Measurements from ENCODE around the gene JOSD1. TPM values are rescaled to one million over a fixed set of nuclear protein-coding genes. Genes with fewer than 3 reads are reported as not detected.

The JOSD1 gene
- total and polyA plus RNA-seq, 7 experiments from 2014 or later, result 7.4 to 175 (median 65.7) TPM

Other genes starting within 250 kb of the JOSD1 start
- not detected for gene KCNJ4, start 245.7 kb downstream of the JOSD1 start, total RNA-seq
- not detected for gene KCNJ4, start 245.7 kb downstream of the JOSD1 start, polyA plus RNA-seq
- gene KDELR3, start 232.8 kb downstream of the JOSD1 start, total RNA-seq, result under 1 TPM in 1 of 5 experiments, not detected in 4; 0.80 TPM
- not detected for gene KDELR3, start 232.8 kb downstream of the JOSD1 start, polyA plus RNA-seq
- 1,000 to 10,000 TPM in 2 of 5 experiments, 100 to 1,000 TPM in 3; 478 to 1,097 (median 684) TPM for gene DDX17, start 194.6 kb downstream of the JOSD1 start, total RNA-seq
- gene DDX17, start 194.6 kb downstream of the JOSD1 start, polyA plus RNA-seq, result 10 to 100 TPM; 37.7 to 43.4 TPM
- 1 to 10 TPM in 1 of 5 experiments, under 1 TPM in 3, not detected in 1; 0.32 to 7.4 (median 0.65) TPM for gene DMC1, start 130.8 kb downstream of the JOSD1 start, total RNA-seq
- under 1 TPM in 1 of 2 donors, not detected in 1; 0.13 TPM for gene DMC1, start 130.8 kb downstream of the JOSD1 start, polyA plus RNA-seq
- gene FAM227A, start 44.6 kb downstream of the JOSD1 start, total RNA-seq, result 1 to 10 TPM in 1 of 5 experiments, under 1 TPM in 3, not detected in 1; 0.05 to 1.0 (median 0.30) TPM
- gene FAM227A, start 44.6 kb downstream of the JOSD1 start, polyA plus RNA-seq, result not detected
- gene CBY1, start 44.3 kb downstream of the JOSD1 start, total RNA-seq, result 10 to 100 TPM; 12.2 to 39.9 (median 15.2) TPM
- 10 to 100 TPM in 1 of 2 donors, 1 to 10 TPM in 1; 8.1 to 11.2 TPM for gene CBY1, start 44.3 kb downstream of the JOSD1 start, polyA plus RNA-seq
- 10 to 100 TPM; 45.0 to 92.4 (median 50.6) TPM for gene TOMM22, start 19.0 kb downstream of the JOSD1 start, total RNA-seq
- 10 to 100 TPM; 47.3 to 53.1 TPM for gene TOMM22, start 19.0 kb downstream of the JOSD1 start, polyA plus RNA-seq
- gene GTPBP1, start 5.0 kb upstream of the JOSD1 start, total RNA-seq, result 100 to 1,000 TPM in 2 of 5 experiments, 10 to 100 TPM in 3; 79.1 to 209 (median 91.9) TPM
- 10 to 100 TPM; 16.9 to 32.8 TPM for gene GTPBP1, start 5.0 kb upstream of the JOSD1 start, polyA plus RNA-seq
- 100 to 1,000 TPM; 509 to 977 (median 558) TPM for gene SUN2, start 55.1 kb upstream of the JOSD1 start, total RNA-seq
- 100 to 1,000 TPM; 397 to 696 TPM for gene SUN2, start 55.1 kb upstream of the JOSD1 start, polyA plus RNA-seq
- gene DNAL4, start 93.2 kb upstream of the JOSD1 start, total RNA-seq, result 10 to 100 TPM in 2 of 5 experiments, 1 to 10 TPM in 3; 5.0 to 11.1 (median 8.9) TPM
- 10 to 100 TPM in 1 of 2 donors, 1 to 10 TPM in 1; 9.8 to 15.0 TPM for gene DNAL4, start 93.2 kb upstream of the JOSD1 start, polyA plus RNA-seq
- gene NPTXR, start 143.1 kb upstream of the JOSD1 start, total RNA-seq, result 10 to 100 TPM in 2 of 5 experiments, 1 to 10 TPM in 2, under 1 TPM in 1; 0.85 to 12.9 (median 7.8) TPM
- 1 to 10 TPM; 1.1 to 1.4 TPM for gene NPTXR, start 143.1 kb upstream of the JOSD1 start, polyA plus RNA-seq
- 10 to 100 TPM; 41.7 to 77.0 (median 73.4) TPM for gene CBX6, start 171.3 kb upstream of the JOSD1 start, total RNA-seq
- 1 to 10 TPM; 6.3 to 7.2 TPM for gene CBX6, start 171.3 kb upstream of the JOSD1 start, polyA plus RNA-seq

Data from naive thymus-derived CD4-positive, alpha-beta T cell (primary cell).